Activated T-helper 1 cell treated with anti-CD3 and anti-CD28 coated beads, Interleukin-2, amount 50 U/mL, for 16 hours (primary cell): Measurements from ENCODE around the gene C1R.
"Not testable (repeated sequence)": the region's sequence is repeated elsewhere in the genome, so short reads cannot be mapped to it uniquely, and the experiment has no call there.

ENCODE experiments used
- DNase-seq, 2 donors: peaks; one replicate each; pipeline ENCODE4 v3.0.0-alpha.2; 2020; ENCODE audit warnings: low read depth in 1 of 2, low spot score in 1 of 2

The C1R gene

GRCh38 chr12:7069386-7069785 lies 22.9 kb downstream of the C1R start:
- DNase-seq: no peak

- DNase-seq: no peak
Observed at GRCh38 chr12:7068994-7069346, 23.3 kb downstream of the C1R start.

GRCh38 chr12:7068240-7068993 lies 23.8 kb downstream of the C1R start:
- no peak for DNase-seq

GRCh38 chr12:7067096-7067495 lies 25.1 kb downstream of the C1R start:
- DNase-seq: no peak

- DNase-seq: no peak
Observed at GRCh38 chr12:7066596-7066995, 25.6 kb downstream of the C1R start.

- no peak for DNase-seq
Observed at GRCh38 chr12:7065073-7065623, 27.1 kb downstream of the C1R start.

- no peak for DNase-seq
Observed at GRCh38 chr12:7064516-7064915, 27.7 kb downstream of the C1R start.

- no peak for DNase-seq
Observed at GRCh38 chr12:7061596-7061995, 30.6 kb downstream of the C1R start.

- DNase-seq: no peak
Observed at GRCh38 chr12:7061138-7061537, 31.1 kb downstream of the C1R start.

- no peak for DNase-seq
Observed at GRCh38 chr12:7060353-7060954, 31.8 kb downstream of the C1R start, which contains the start of gene C1S. C1S (plus strand) TSS chr12:7060718; CDS start chr12:7061913, 1,195 bp downstream.

- no peak for DNase-seq
Observed at GRCh38 chr12:7059780-7060179, 32.5 kb downstream of the C1R start.

GRCh38 chr12:7058850-7059395 lies 33.3 kb downstream of the C1R start:
- DNase-seq: no peak

GRCh38 chr12:7058163-7058845 lies 33.9 kb downstream of the C1R start:
- no peak for DNase-seq

GRCh38 chr12:7055736-7056135 lies 36.5 kb downstream of the C1R start:
- DNase-seq: not testable (repeated sequence)

- DNase-seq: no peak
Observed at GRCh38 chr12:7054925-7055324, 37.3 kb downstream of the C1R start.

GRCh38 chr12:7049973-7050372 lies 42.3 kb downstream of the C1R start:
- DNase-seq: not testable (repeated sequence)

GRCh38 chr12:7049445-7049951 lies 42.7 kb downstream of the C1R start:
- DNase-seq: not testable (repeated sequence)

GRCh38 chr12:7047306-7047705 lies 44.9 kb downstream of the C1R start:
- no peak for DNase-seq

- DNase-seq: no peak
Observed at GRCh38 chr12:7046383-7047105, 45.7 kb downstream of the C1R start.

GRCh38 chr12:7045913-7046312 lies 46.3 kb downstream of the C1R start:
- DNase-seq: no peak

GRCh38 chr12:7042842-7043241 lies 49.4 kb downstream of the C1R start:
- no peak for DNase-seq
